Skeletal muscle tissue (tissue), 4 donors: ENCODE data around the gene KRTAP4-2. TPM values are rescaled to one million over a fixed set of nuclear protein-coding genes. Genes with fewer than 3 reads are reported as not detected.
"Not testable (repeated sequence)": the region's sequence is repeated elsewhere in the genome, so short reads cannot be mapped to it uniquely, and the experiment has no call there.

ENCODE experiments used
- H3K27ac ChIP-seq: one replicate; pipeline ENCODE4 v1.7.0; 2013; ENCODE audit warnings: mild to moderate bottlenecking, low read depth, low read length, inconsistent platforms
- H3K27me3 ChIP-seq, 3 donors: one replicate each; pipeline ENCODE4 v1.7.0; 2013; ENCODE audit warnings: low read length in 3 of 3; ENCODE audit not compliant: control insufficient read depth in 3 of 3, insufficient read depth in 3 of 3
- H3K36me3 ChIP-seq, 3 donors: one replicate each; pipeline ENCODE4 v1.7.0; 2013; ENCODE audit warnings: low read length in 3 of 3; ENCODE audit not compliant: control insufficient read depth in 3 of 3, insufficient read depth in 3 of 3
- H3K4me1 ChIP-seq, 3 donors: one replicate each; pipeline ENCODE4 v1.7.0; 2013; ENCODE audit warnings: low read length in 3 of 3, mild to moderate bottlenecking in 3 of 3; ENCODE audit not compliant: control insufficient read depth in 3 of 3, insufficient read depth in 3 of 3
- H3K4me3 ChIP-seq, 3 donors: one replicate each; pipeline ENCODE4 v1.7.0; 2013; ENCODE audit warnings: low read length in 3 of 3
- H3K9ac ChIP-seq, 3 donors: one replicate each; pipeline ENCODE4 v1.7.0; 2013; ENCODE audit warnings: low read length in 3 of 3, mild to moderate bottlenecking in 3 of 3, moderate library complexity in 2 of 3, low read depth in 1 of 3
- H3K9me3 ChIP-seq, 3 donors: one replicate each; pipeline ENCODE4 v1.7.0; 2013; ENCODE audit warnings: low read length in 3 of 3; ENCODE audit not compliant: control insufficient read depth in 3 of 3
- total RNA-seq: library from RNA; depleted of rRNA; stranded (reverse); fragments of >200 nt; gene quantifications from one replicate; pipeline ENCODE4 v1.2.3, GENCODE V29; 2014
- donor health status: Osteomylitis.

The KRTAP4-2 gene
- total RNA-seq, 1 donor from 2014 or later: not detected

- H3K9me3 ChIP-seq: no peaks in the 10 kb centered on the region
- H3K9ac ChIP-seq: no peak overlapping the region
- H3K27ac ChIP-seq: no peak overlapping the region
- H3K4me3 ChIP-seq: no peak overlapping the region
- no peaks in the 10 kb centered on the region for H3K36me3 ChIP-seq
- H3K4me1 ChIP-seq: no peaks in the 10 kb centered on the region
- H3K27me3 ChIP-seq: peaks cover 3 to 11% (median 10%) of the 10 kb centered on the region in 3 donors
Observed at GRCh38 chr17:41190328-41190727, 12.3 kb upstream of the KRTAP4-2 start.

GRCh38 chr17:41189837-41190318, 11.9 kb upstream of the KRTAP4-2 start, which contains the start of gene KRTAP9-1:
KRTAP9-1 (plus strand) TSS chr17:41189887; CDS start chr17:41189887, 0 bp downstream.
- H3K27ac ChIP-seq, H3K4me1 ChIP-seq, H3K9me3 ChIP-seq, H3K36me3 ChIP-seq, H3K9ac ChIP-seq, H3K4me3 ChIP-seq: not testable (repeated sequence)
- H3K27me3 ChIP-seq: peaks cover 3 to 11% (median 10%) of the 10 kb centered on the region in 3 donors

- no peaks in the 10 kb centered on the region for H3K36me3 ChIP-seq
- peaks cover 3 to 16% (median 10%) of the 10 kb centered on the region in 3 donors for H3K27me3 ChIP-seq
- H3K27ac ChIP-seq: no peak overlapping the region
- H3K4me3 ChIP-seq: no peak overlapping the region
- H3K9me3 ChIP-seq: no peaks in the 10 kb centered on the region
- H3K9ac ChIP-seq: no peak overlapping the region
- H3K4me1 ChIP-seq: no peaks in the 10 kb centered on the region
Observed at GRCh38 chr17:41186872-41187271, 8.9 kb upstream of the KRTAP4-2 start.

GRCh38 chr17:41185001-41185400, 7.0 kb upstream of the KRTAP4-2 start:
- Histone ChIP-seq H3K27me3 (peaks cover 3 to 11% (median 6%) of the 10 kb centered on the region in 3 donors), H3K36me3 (no peaks in the 10 kb centered on the region), H3K27ac (no peak overlapping the region), H3K4me3 (no peak overlapping the region), H3K4me1 (no peaks in the 10 kb centered on the region), H3K9ac (no peak overlapping the region), H3K9me3 (no peaks in the 10 kb centered on the region)

GRCh38 chr17:41184480-41184961, 6.5 kb upstream of the KRTAP4-2 start, which contains the start of gene KRTAP4-1:
KRTAP4-1 (minus strand) TSS chr17:41184911; CDS start chr17:41184854, 57 bp downstream.
- no peak within 1 kb of the TSS for H3K27ac ChIP-seq
- H3K4me1 ChIP-seq: no peaks in the 10 kb centered on the region
- no peak within 1 kb of the TSS for H3K4me3 ChIP-seq
- H3K36me3 ChIP-seq: no peaks in the 10 kb centered on the region
- H3K27me3 ChIP-seq: peaks cover 3 to 9% (median 5%) of the 10 kb centered on the region in 3 donors
- no peaks in the 10 kb centered on the region for H3K9me3 ChIP-seq
- H3K9ac ChIP-seq: no peak within 1 kb of the TSS

GRCh38 chr17:41178843-41179616, 1.0 kb upstream of the KRTAP4-2 start:
- no peaks in the 10 kb centered on the region for H3K9me3 ChIP-seq
- peaks cover 5 to 9% (median 7%) of the 10 kb centered on the region in 3 donors for H3K27me3 ChIP-seq
- no peak overlapping the region for H3K27ac ChIP-seq
- H3K9ac ChIP-seq: no peak overlapping the region
- H3K36me3 ChIP-seq: no peaks in the 10 kb centered on the region
- no peak overlapping the region for H3K4me3 ChIP-seq
- H3K4me1 ChIP-seq: no peaks in the 10 kb centered on the region

GRCh38 chr17:41178341-41178740, 320 bp upstream of the KRTAP4-2 start:
- H3K9me3 ChIP-seq: no peaks in the 10 kb centered on the region
- no peaks in the 10 kb centered on the region for H3K36me3 ChIP-seq
- H3K9ac ChIP-seq: no peak overlapping the region
- no peak overlapping the region for H3K27ac ChIP-seq
- H3K27me3 ChIP-seq: peaks cover 5 to 9% (median 7%) of the 10 kb centered on the region in 3 donors
- H3K4me3 ChIP-seq: no peak overlapping the region
- H3K4me1 ChIP-seq: no peaks in the 10 kb centered on the region

- H3K4me3 ChIP-seq: no peak overlapping the region
- no peak overlapping the region for H3K9ac ChIP-seq
- no peaks in the 10 kb centered on the region for H3K9me3 ChIP-seq
- no peak overlapping the region for H3K27ac ChIP-seq
- H3K4me1 ChIP-seq: no peaks in the 10 kb centered on the region
- H3K27me3 ChIP-seq: peaks cover 5 to 9% (median 7%) of the 10 kb centered on the region in 3 donors
- no peaks in the 10 kb centered on the region for H3K36me3 ChIP-seq
Observed at GRCh38 chr17:41176744-41177387, 1.2 kb downstream of the KRTAP4-2 start.

GRCh38 chr17:41171886-41172285, 6.1 kb downstream of the KRTAP4-2 start:
- Histone ChIP-seq H3K27ac (no peak overlapping the region), H3K9me3 (no peaks in the 10 kb centered on the region), H3K4me3 (no peak overlapping the region), H3K4me1 (no peaks in the 10 kb centered on the region), H3K9ac (no peak overlapping the region), H3K36me3 (no peaks in the 10 kb centered on the region), H3K27me3 (peaks cover 5 to 7% (median 5%) of the 10 kb centered on the region in 3 donors)

GRCh38 chr17:41168121-41168520, 9.9 kb downstream of the KRTAP4-2 start, which contains the start of gene KRTAP4-3:
KRTAP4-3 (minus strand) TSS chr17:41168221; CDS start chr17:41168172, 49 bp downstream.
- no peak within 1 kb of the TSS for H3K27ac ChIP-seq
- no peaks in the 10 kb centered on the region for H3K4me1 ChIP-seq
- H3K4me3 ChIP-seq: no peak within 1 kb of the TSS
- H3K27me3 ChIP-seq: no peaks in the 10 kb centered on the region
- H3K36me3 ChIP-seq: no peaks in the 10 kb centered on the region
- H3K9ac ChIP-seq: no peak within 1 kb of the TSS
- no peaks in the 10 kb centered on the region for H3K9me3 ChIP-seq
